Uterus (tissue), 4 donors: Measurements from ENCODE around the gene KDELR3. TPM values are rescaled to one million over a fixed set of nuclear protein-coding genes. Genes with fewer than 3 reads are reported as not detected.

ENCODE experiments used
- DNase-seq, 2 donors: peaks; one replicate each; pipeline ENCODE4 v3.0.0-alpha.2; 2019 to 2020
- H3K27ac ChIP-seq, 2 donors: fragments of 200-600 bp; sonication (generic); 1 replicate in 1 of 2; 2 replicates in 1 of 2; pipeline ENCODE4 v1.5.1; 2016 to 2018
- H3K27me3 ChIP-seq, 2 donors: fragments of 200-600 bp; sonication (generic); one replicate each; pipeline ENCODE4 v1.5.1; 2018 to 2019; ENCODE audit warnings: control low read depth in 1 of 2
- H3K36me3 ChIP-seq, 2 donors: fragments of 200-600 bp; sonication (generic); one replicate each; pipeline ENCODE4 v1.5.1; 2019; ENCODE audit warnings: control low read depth in 1 of 2
- H3K4me1 ChIP-seq, 2 donors: fragments of 200-600 bp; sonication (generic); one replicate each; pipeline ENCODE4 v1.5.1; 2018 to 2019; ENCODE audit warnings: control low read depth in 1 of 2
- H3K4me3 ChIP-seq, 2 donors: fragments of 200-600 bp; sonication (generic); 1 replicate in 1 of 2; 2 replicates in 1 of 2; pipeline ENCODE4 v1.5.1; 2018 to 2019; ENCODE audit warnings: mild to moderate bottlenecking in 1 of 2
- H3K9me3 ChIP-seq, 2 donors: fragments of 200-600 bp; sonication (generic); one replicate each; pipeline ENCODE4 v1.5.1; 2019; ENCODE audit warnings: control low read depth in 1 of 2
- CTCF ChIP-seq, 4 experiments: fragments of 200-600 bp in 2 of 4; fragments of 450-650 bp in 2 of 4; sonication (generic) in 2 of 4; IDR thresholded peaks; one replicate each; pipeline ENCODE4 v1.5.1; 2016 to 2019; ENCODE audit warnings: antibody characterized with exemption in 4 of 4, mild to moderate bottlenecking in 2 of 4, moderate library complexity in 1 of 4
- POLR2A ChIP-seq, 2 donors: fragments of 450-650 bp; IDR thresholded peaks; one replicate each; pipeline ENCODE4 v1.6.1; 2016; ENCODE audit warnings: antibody characterized with exemption in 2 of 2, mild to moderate bottlenecking in 1 of 2, moderate library complexity in 1 of 2
- intact Hi-C: fragments of 100-400 bp; cut with DNase I; formaldehyde crosslinking; loops from one replicate; pipeline ENCODE4 v1.15.1; 2023; ENCODE audit warnings: low total_unique reads
- total RNA-seq, 4 donors: library from RNA; depleted of rRNA in 3 of 4; stranded (reverse); fragments of >200 nt in 3 of 4; gene quantifications; one replicate each; pipeline versions ENCODE4 v1.1.0 to v1.2.4, GENCODE V29; 2014 to 2023
- donor health status: DM: yes; HTN: yes; CAD: no.

Gene KDELR3
- total RNA-seq, 4 donors from 2014 or later: 0.77 to 43.1 (median 4.7) TPM; not detected in 1

GRCh38 chr22:38523479-38523878, 55.6 kb downstream of the KDELR3 start:
- no peak for DNase-seq
- H3K27me3 ChIP-seq: no peaks in the 10 kb centered on the region
- H3K27ac ChIP-seq: no peak overlapping the region
- no peaks in the 10 kb centered on the region for H3K9me3 ChIP-seq
- H3K4me1 ChIP-seq: no peaks in the 10 kb centered on the region
- intact Hi-C loops: no loop called here
- H3K4me3 ChIP-seq: no peak overlapping the region
- TF ChIP-seq CTCF (IDR thresholded peaks at IDR 0.05): no peak
- no peak for TF ChIP-seq POLR2A (IDR thresholded peaks at IDR 0.05)
- no peaks in the 10 kb centered on the region for H3K36me3 ChIP-seq

GRCh38 chr22:38524429-38524828, 56.5 kb downstream of the KDELR3 start:
- no peak overlapping the region for H3K4me3 ChIP-seq
- no peaks in the 10 kb centered on the region for H3K4me1 ChIP-seq
- no peaks in the 10 kb centered on the region for H3K27me3 ChIP-seq
- intact Hi-C loops: no loop called here
- no peaks in the 10 kb centered on the region for H3K9me3 ChIP-seq
- DNase-seq: no peak
- TF ChIP-seq CTCF (IDR thresholded peaks at IDR 0.05) (no peak), POLR2A (IDR thresholded peaks at IDR 0.05) (no peak)
- H3K27ac ChIP-seq: no peak overlapping the region
- H3K36me3 ChIP-seq: no peaks in the 10 kb centered on the region

- Histone ChIP-seq H3K27me3 (no peaks in the 10 kb centered on the region), H3K36me3 (no peaks in the 10 kb centered on the region), H3K4me1 (no peaks in the 10 kb centered on the region), H3K4me3 (no peak overlapping the region), H3K27ac (no peak overlapping the region), H3K9me3 (no peaks in the 10 kb centered on the region)
- intact Hi-C loops: no loop called here
- no peak for TF ChIP-seq POLR2A (IDR thresholded peaks at IDR 0.05)
- TF ChIP-seq CTCF (IDR thresholded peaks at IDR 0.05): no peak
- no peak for DNase-seq
Measured at GRCh38 chr22:38531251-38531938, 63.5 kb downstream of the KDELR3 start.

Other genes with a start within 250 kb of the KDELR3 start
- gene TMEM184B, start 195.1 kb upstream of the KDELR3 start, total RNA-seq: 10 to 100 TPM; 31.7 to 70.4 (median 50.7) TPM
- 100 to 1,000 TPM in 2 of 4 donors, 10 to 100 TPM in 2; 22.1 to 171 (median 100) TPM for gene CSNK1E, start 150.7 kb upstream of the KDELR3 start, total RNA-seq
- 1 to 10 TPM in 1 of 4 donors, under 1 TPM in 1, not detected in 2; 0.21 to 1.1 TPM for gene KCNJ4, start 12.9 kb upstream of the KDELR3 start, total RNA-seq
- 100 to 1,000 TPM; 441 to 971 (median 665) TPM for gene DDX17, start 38.2 kb downstream of the KDELR3 start, total RNA-seq
- gene DMC1, start 102.1 kb downstream of the KDELR3 start, total RNA-seq: 1 to 10 TPM in 2 of 4 donors, under 1 TPM in 1, not detected in 1; 0.26 to 8.4 (median 5.2) TPM
- 10 to 100 TPM in 1 of 4 donors, 1 to 10 TPM in 3; 1.5 to 10.4 (median 4.6) TPM for gene FAM227A, start 188.3 kb downstream of the KDELR3 start, total RNA-seq
- gene CBY1, start 188.5 kb downstream of the KDELR3 start, total RNA-seq: 10 to 100 TPM; 10.5 to 42.8 (median 28.6) TPM
- 10 to 100 TPM; 17.6 to 62.5 (median 48.4) TPM for gene TOMM22, start 213.9 kb downstream of the KDELR3 start, total RNA-seq
- 10 to 100 TPM; 24.4 to 57.9 (median 40.2) TPM for gene JOSD1, start 232.8 kb downstream of the KDELR3 start, total RNA-seq
- 10 to 100 TPM; 16.2 to 71.5 (median 56.1) TPM for gene GTPBP1, start 237.8 kb downstream of the KDELR3 start, total RNA-seq